ENCODE results near the gene STK39.

DNA sequence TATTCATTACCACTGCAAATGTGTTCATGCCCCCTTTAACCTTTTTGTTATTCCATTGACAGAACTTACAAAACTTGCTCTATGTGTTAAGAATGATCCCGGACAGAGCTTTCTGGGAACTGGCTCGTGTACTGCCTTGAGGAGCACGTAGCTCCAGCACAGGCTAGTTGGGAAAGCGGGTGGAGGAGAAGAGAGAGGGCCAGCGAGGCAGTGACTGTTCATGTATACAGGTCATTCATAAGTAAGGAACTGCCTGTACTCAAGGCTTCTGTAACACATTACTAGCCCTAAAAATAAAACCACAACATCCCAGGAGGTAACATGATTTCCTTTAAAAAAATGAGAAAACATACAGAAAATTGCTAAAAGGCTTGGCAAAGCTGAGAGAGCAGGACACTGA lies 109.0 kb downstream of the STK39 start:
- TF ChIP-seq, protein P1, sequence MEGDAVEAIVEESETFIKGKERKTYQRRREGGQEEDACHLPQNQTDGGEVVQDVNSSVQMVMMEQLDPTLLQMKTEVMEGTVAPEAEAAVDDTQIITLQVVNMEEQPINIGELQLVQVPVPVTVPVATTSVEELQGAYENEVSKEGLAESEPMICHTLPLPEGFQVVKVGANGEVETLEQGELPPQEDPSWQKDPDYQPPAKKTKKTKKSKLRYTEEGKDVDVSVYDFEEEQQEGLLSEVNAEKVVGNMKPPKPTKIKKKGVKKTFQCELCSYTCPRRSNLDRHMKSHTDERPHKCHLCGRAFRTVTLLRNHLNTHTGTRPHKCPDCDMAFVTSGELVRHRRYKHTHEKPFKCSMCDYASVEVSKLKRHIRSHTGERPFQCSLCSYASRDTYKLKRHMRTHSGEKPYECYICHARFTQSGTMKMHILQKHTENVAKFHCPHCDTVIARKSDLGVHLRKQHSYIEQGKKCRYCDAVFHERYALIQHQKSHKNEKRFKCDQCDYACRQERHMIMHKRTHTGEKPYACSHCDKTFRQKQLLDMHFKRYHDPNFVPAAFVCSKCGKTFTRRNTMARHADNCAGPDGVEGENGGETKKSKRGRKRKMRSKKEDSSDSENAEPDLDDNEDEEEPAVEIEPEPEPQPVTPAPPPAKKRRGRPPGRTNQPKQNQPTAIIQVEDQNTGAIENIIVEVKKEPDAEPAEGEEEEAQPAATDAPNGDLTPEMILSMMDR (IDR thresholded peaks at IDR 0.05) = no peak
- no peak for TF ChIP-seq POLR2A (IDR thresholded peaks at IDR 0.05)

Data from lower leg skin (tissue), 3 donors.